Kidney epithelial cell (primary cell): Measurements from ENCODE around the gene CX3CL1. TPM values are rescaled to one million over a fixed set of nuclear protein-coding genes. Genes with fewer than 3 reads are reported as not detected.
"Not testable (repeated sequence)": the region's sequence is repeated elsewhere in the genome, so short reads cannot be mapped to it uniquely, and the experiment has no call there.

Source experiments
- DNase-seq: peaks from one replicate; pipeline ENCODE4 v3.0.0-alpha.2; 2010; ENCODE audit warnings: low read depth
- H3K27me3 ChIP-seq: 2 replicates; pipeline ENCODE4 v1.6.0; 2011; ENCODE audit warnings: low read length; ENCODE audit not compliant: control insufficient read depth, insufficient read depth
- H3K36me3 ChIP-seq: 2 replicates; pipeline ENCODE4 v1.5.1; 2011; ENCODE audit warnings: low read length; ENCODE audit not compliant: control insufficient read depth, insufficient read depth
- H3K4me3 ChIP-seq: 2 replicates; pipeline ENCODE4 v1.5.1; 2011; ENCODE audit warnings: low read depth, mild to moderate bottlenecking, control low read depth, low read length
- total RNA-seq: library from RNA; depleted of rRNA; stranded (reverse); fragments of >200 nt; gene quantifications from 2 replicates; pipeline ENCODE4 v1.2.3, GENCODE V29; 2015
- TF ChIP-seq, protein P1 (sequence below): IDR thresholded peaks from 2 replicates; pipeline ENCODE4 v1.5.1; 2011; ENCODE audit warnings: mild to moderate bottlenecking, moderate library complexity, low read length, control low read depth, inconsistent platforms; ENCODE audit not compliant: insufficient read depth, poor library complexity, severe bottlenecking

Gene CX3CL1
- total RNA-seq, 1 donor from 2014 or later = 24.8 TPM

DNA sequence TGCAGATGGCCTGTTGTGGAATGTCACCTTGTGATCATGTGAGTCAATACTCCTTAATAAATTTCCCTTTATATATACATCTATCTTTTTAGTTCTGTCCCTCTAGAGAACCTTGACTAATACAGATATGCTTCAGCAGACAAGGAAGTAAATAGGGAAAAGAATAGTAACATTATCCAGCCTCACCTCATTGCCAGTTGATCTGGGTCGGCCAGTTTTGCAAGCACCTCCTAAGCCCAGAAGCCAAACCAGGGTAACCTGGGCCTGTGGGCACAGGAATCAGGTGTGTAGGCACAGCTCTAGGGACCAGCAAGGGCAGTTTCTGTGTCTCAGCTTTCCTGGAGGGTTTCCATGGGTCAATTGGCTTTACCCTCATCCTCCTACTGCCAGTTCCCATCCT, 20.4 kb downstream of the CX3CL1 start:
- H3K36me3 ChIP-seq = no peaks in the 10 kb centered on the region
- H3K27me3 ChIP-seq = peaks cover 2% of the 10 kb centered on the region
- TF ChIP-seq, protein P1, sequence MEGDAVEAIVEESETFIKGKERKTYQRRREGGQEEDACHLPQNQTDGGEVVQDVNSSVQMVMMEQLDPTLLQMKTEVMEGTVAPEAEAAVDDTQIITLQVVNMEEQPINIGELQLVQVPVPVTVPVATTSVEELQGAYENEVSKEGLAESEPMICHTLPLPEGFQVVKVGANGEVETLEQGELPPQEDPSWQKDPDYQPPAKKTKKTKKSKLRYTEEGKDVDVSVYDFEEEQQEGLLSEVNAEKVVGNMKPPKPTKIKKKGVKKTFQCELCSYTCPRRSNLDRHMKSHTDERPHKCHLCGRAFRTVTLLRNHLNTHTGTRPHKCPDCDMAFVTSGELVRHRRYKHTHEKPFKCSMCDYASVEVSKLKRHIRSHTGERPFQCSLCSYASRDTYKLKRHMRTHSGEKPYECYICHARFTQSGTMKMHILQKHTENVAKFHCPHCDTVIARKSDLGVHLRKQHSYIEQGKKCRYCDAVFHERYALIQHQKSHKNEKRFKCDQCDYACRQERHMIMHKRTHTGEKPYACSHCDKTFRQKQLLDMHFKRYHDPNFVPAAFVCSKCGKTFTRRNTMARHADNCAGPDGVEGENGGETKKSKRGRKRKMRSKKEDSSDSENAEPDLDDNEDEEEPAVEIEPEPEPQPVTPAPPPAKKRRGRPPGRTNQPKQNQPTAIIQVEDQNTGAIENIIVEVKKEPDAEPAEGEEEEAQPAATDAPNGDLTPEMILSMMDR = no peak
- H3K4me3 ChIP-seq = no peak overlapping the region
- no peak for DNase-seq

DNA sequence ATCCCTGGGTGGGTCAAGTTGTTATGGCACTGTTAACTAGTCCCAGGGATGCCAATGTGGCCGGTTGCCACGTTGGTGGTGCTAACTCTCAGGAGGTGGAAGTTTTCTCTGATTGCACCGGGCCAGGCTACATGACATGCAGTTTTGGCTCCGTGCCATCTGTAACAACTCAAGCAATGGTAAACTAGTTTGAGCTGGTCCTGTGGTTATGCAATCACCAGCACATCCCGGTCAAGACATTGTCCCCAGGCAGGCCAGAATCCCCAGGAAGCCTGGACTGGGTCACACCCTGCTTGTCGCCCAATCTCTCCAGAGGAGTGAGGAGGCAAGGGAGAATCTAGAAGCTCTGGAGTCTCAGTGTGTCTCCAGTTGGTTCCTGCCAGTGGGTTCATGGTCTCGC, 22.2 kb downstream of the CX3CL1 start:
- H3K27me3 ChIP-seq = peaks cover 2% of the 10 kb centered on the region
- no peaks in the 10 kb centered on the region for H3K36me3 ChIP-seq
- no peak overlapping the region for H3K4me3 ChIP-seq
- TF ChIP-seq, protein P1 = no peak
- DNase-seq = no peak

DNA sequence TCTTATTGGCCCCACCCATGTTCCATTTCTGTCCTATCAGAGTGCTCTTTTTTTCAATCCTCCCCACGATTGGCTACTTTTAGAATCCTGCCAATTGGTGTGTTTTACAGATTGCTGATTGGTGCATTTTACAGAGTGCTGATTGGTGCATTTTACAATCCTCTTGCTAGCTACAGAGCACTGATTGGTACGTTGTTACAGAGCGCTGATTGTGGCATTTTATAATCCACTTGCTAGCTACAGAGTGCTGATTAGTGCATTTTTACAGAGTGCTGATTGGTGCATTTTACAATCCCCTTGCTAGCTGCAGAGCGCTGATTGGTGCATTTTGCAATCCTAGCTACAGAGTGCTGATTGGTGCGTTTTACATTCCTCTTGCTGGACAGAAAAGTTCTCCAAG, 22.7 kb downstream of the CX3CL1 start:
- DNase-seq = no peak
- TF ChIP-seq, protein P1 = no peak
- Histone ChIP-seq H3K4me3 (no peak overlapping the region), H3K36me3 (no peaks in the 10 kb centered on the region), H3K27me3 (peaks cover 2% of the 10 kb centered on the region)

DNA sequence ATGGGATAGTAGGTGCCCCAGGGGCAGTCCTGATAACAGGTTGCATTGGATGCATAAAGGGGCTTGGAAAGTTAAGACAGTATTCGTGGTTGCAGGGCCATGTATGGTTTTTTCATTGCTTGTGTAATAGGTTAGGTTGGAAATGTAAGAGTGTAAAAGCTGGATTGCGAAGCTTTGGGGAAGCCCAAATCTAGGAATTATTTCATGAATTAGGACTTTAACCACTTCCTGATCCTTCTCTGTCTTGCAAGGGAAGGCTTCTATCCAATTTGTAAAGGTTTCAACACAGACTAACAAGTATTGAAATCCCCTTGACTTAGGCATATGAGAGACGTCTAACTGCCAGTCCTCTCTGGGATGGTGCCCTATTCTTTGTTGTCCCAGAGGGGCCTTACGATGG, 24.5 kb downstream of the CX3CL1 start:
- DNase-seq = no peak
- TF ChIP-seq, protein P1 = no peak
- Histone ChIP-seq H3K27me3 (peaks cover 2% of the 10 kb centered on the region), H3K36me3 (no peaks in the 10 kb centered on the region), H3K4me3 (no peak overlapping the region)

DNA sequence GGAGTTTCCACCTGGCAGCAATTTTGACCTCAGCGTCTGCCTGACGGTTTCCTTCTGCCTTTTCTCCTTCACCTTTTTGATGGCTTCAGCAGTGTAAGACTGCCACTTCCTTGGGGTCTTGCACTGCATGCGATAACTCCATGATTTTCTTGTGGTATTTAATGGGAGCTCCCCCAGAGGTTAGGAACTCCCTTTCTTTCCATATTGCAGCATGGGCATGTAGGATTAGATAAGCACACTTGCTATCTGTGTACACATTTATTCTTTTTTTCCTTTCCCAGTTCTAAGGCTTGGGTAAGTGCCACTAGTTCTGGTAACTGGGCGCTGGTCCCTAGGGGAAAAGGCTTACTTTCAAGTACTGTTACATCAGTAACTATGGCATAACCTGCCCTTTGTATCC, 25.2 kb downstream of the CX3CL1 start:
- H3K36me3 ChIP-seq, H3K27me3 ChIP-seq, H3K4me3 ChIP-seq, DNase-seq: not testable (repeated sequence)

DNA sequence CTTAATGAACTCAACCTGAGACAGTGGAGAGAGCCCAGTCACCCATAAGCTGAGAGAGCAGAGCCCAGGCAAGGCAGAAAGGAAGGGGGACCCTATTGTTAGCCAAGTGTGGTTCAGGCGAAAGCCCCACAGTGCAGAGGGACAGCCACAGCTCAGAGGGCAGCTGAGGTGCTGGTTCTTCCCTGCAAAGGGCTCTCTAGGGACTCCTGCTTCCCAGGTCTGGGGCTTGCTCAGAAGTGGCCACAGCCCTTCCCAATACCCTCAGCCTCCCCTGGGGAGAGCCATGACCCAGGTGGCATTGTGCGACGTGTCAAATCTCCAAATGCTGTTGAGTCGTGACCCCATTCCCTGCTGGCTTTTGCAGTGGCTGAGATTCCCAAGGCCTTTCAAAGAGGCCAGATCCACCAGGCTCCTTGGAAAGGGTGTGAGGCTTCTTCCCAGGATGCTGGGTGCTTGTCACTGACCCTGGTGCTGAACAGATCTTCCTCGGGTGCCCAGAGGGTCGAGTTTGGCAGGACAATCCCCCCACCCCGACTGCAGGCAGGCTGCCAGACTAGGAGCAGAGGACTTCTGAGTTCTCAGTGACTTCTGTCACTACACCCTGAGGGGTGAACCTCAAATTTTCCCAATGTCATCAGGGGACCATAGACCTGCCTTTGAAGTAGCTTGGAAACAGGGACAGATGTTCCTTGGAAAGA, 29.8 kb downstream of the CX3CL1 start:
- Histone ChIP-seq H3K36me3 (no peaks in the 10 kb centered on the region), H3K27me3 (peaks cover 9% of the 10 kb centered on the region), H3K4me3 (no peak overlapping the region)
- TF ChIP-seq, protein P1 = no peak
- no peak for DNase-seq
